Stimulated activated naive CD8-positive, alpha-beta T cell treated with anti-CD3 and anti-CD28 coated beads, Interleukin-15, Interleukin-2, amounts not matched to agents 100 ng/mL and 50 ng/mL, for 24 hours (primary cell): ENCODE data around the gene ZNF446.

Experiments used
- H3K27ac Mint-ChIP-seq: one replicate; pipeline ENCODE4 v1.8.0; 2021; ENCODE audit warnings: mild to moderate bottlenecking, mixed read lengths
- H3K27me3 Mint-ChIP-seq: one replicate; pipeline ENCODE4 v1.8.0; 2021; ENCODE audit warnings: mixed read lengths
- H3K36me3 Mint-ChIP-seq: one replicate; pipeline ENCODE4 v1.8.0; 2021; ENCODE audit warnings: low read depth, mixed read lengths
- H3K4me1 Mint-ChIP-seq: one replicate; pipeline ENCODE4 v1.8.0; 2021; ENCODE audit warnings: low read depth, mixed read lengths
- H3K4me3 Mint-ChIP-seq: one replicate; pipeline ENCODE4 v1.8.0; 2021; ENCODE audit warnings: mild to moderate bottlenecking, mixed read lengths
- H3K9me3 Mint-ChIP-seq: one replicate; pipeline ENCODE4 v1.8.0; 2021; ENCODE audit warnings: mixed read lengths

ZNF446 gene

GRCh38 chr19:58520257-58520599 is 44.1 kb downstream of the ZNF446 start:
- no peaks in the 10 kb centered on the region for H3K27me3 Mint-ChIP-seq
- no peaks in the 10 kb centered on the region for H3K9me3 Mint-ChIP-seq
- peak overlapping the region; percentile 99 for H3K27ac Mint-ChIP-seq
- H3K4me3 Mint-ChIP-seq, result peak overlapping the region; percentile 97
- peaks cover 42% of the 10 kb centered on the region for H3K4me1 Mint-ChIP-seq
- H3K36me3 Mint-ChIP-seq, result peaks cover 22% of the 10 kb centered on the region

- no peak overlapping the region for H3K4me3 Mint-ChIP-seq
- peaks cover 11% of the 10 kb centered on the region for H3K36me3 Mint-ChIP-seq
- peak overlapping the region; percentile 6 for H3K27ac Mint-ChIP-seq
- no peaks in the 10 kb centered on the region for H3K27me3 Mint-ChIP-seq
- peaks cover 32% of the 10 kb centered on the region for H3K4me1 Mint-ChIP-seq
- H3K9me3 Mint-ChIP-seq, result no peaks in the 10 kb centered on the region
Measured at GRCh38 chr19:58521651-58522050, 45.5 kb downstream of the ZNF446 start.

- no peaks in the 10 kb centered on the region for H3K27me3 Mint-ChIP-seq
- no peak overlapping the region for H3K27ac Mint-ChIP-seq
- H3K9me3 Mint-ChIP-seq, result no peaks in the 10 kb centered on the region
- H3K36me3 Mint-ChIP-seq, result peaks cover 9% of the 10 kb centered on the region
- H3K4me3 Mint-ChIP-seq, result no peak overlapping the region
- peaks cover 30% of the 10 kb centered on the region for H3K4me1 Mint-ChIP-seq
Measured at GRCh38 chr19:58522709-58523108, 46.6 kb downstream of the ZNF446 start.

GRCh38 chr19:58529405-58529804 is 53.3 kb downstream of the ZNF446 start:
- no peaks in the 10 kb centered on the region for H3K36me3 Mint-ChIP-seq
- H3K4me1 Mint-ChIP-seq, result no peaks in the 10 kb centered on the region
- H3K27me3 Mint-ChIP-seq, result no peaks in the 10 kb centered on the region
- H3K9me3 Mint-ChIP-seq, result no peaks in the 10 kb centered on the region
- H3K27ac Mint-ChIP-seq, result no peak overlapping the region
- no peak overlapping the region for H3K4me3 Mint-ChIP-seq
